Muscle of back (tissue), 11 donors: ENCODE measurements around the gene CPLX1. TPM values are rescaled to one million over a fixed set of nuclear protein-coding genes. Genes with fewer than 3 reads are reported as not detected.

Source experiments
- DNase-seq, 3 donors: peaks; one replicate each; pipeline versions ENCODE4 v3.0.0 to v3.0.0-alpha.2; 2013
- polyA plus RNA-seq, 10 donors: library from polyadenylated mRNA; unstranded; fragments of 120-200 nt; gene quantifications; one replicate each; pipeline ENCODE4 v1.2.1, GENCODE V29; 2013; ENCODE audit not compliant: insufficient read length in 10 of 10

CPLX1 gene
- polyA plus RNA-seq, 10 donors = 0.19 to 0.74 (median 0.29) TPM

DNA sequence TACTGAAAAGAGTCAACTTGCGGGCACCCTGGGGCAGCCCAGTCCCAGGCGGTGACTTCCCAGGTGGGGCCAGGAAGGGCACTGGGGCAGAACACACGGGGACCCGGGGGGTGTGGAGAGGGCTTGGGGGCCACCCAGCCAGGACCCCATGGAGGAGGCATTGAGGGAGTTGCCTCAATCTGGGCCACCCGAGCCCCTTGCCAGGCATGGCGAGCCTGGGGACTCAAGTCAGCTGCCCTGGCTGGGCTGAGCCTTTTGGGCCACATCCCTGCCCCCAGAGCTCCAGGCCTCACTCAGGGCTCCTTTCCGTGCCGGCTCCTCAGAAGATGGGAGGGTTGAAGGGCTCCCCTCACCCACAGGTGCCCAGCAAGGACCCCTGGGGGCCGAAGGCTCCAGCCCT lies 6.6 kb upstream of the CPLX1 start:
- DNase-seq = no peak

GRCh38 chr4:832108-832507 lies 6.2 kb upstream of the CPLX1 start:
- DNase-seq = no peak

- DNase-seq = no peak
Measured at GRCh38 chr4:831483-831805, 5.5 kb upstream of the CPLX1 start.

GRCh38 chr4:830601-831482 lies 4.9 kb upstream of the CPLX1 start:
- DNase-seq = no peak

DNA sequence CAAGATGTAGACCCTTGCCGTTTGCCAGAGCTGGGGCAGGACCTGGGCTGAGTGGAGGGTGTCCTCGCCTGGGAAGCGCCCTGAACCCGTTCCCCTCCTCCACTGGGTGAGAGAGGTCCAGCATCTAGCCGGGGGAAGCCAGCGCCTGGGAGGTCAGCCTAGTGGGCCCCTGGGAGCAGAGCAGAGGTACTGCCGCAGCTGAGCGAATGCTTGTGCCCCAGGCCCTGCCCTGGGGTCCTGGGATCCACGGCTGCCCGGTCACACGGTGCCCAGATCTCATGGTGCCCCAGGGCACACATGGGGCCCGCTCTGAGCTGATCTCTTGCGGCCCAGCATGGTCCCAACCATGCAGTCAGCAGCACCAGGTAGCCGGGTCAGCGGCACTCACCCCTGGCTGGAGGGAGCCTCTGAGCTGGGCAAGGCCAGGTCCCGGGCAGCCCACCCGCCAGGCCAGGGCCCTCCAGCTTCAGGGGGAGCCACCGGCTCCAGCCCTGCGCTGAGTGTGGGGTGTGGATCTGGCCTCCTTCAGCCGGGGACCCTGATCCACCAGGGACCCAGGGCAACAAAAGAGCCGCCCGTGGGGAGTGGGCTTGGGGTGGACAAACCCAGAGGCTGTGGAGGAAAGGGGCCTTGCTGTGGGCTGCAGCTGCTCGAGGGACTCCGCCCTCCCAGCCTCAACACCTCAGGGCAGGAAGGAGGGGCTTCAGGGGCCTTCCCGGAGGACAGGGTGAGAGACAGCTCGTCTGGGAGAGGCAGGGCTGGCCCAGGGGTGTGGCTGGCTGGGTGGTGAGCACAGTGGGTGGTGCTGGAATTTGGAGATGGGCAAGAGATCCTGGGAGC lies 4.1 kb upstream of the CPLX1 start:
- no peak for DNase-seq

DNA sequence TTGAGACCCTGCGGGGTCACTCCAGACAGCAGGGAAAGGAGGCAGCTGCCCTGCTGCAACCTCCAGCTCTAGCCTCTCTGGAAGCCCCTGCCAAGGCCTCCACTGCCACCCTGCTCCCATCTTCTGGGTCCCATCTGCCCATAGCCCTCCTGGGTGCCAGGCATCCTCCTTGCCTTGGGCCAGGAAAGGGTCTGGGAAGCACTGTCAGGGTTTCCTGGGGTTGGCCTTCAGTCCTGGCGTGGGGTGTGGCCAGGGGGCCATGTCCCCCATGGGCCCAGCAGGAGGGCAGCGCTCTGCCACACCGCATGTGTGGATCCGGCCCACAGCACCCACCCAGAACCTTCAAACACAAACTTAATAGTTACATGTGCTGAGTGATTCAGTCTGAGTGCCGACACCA lies 3.4 kb upstream of the CPLX1 start:
- DNase-seq = no peak

GRCh38 chr4:828641-829271 lies 2.8 kb upstream of the CPLX1 start:
- DNase-seq = no peak

- DNase-seq = no peak
Measured at GRCh38 chr4:827209-828081, 1.5 kb upstream of the CPLX1 start.

DNA sequence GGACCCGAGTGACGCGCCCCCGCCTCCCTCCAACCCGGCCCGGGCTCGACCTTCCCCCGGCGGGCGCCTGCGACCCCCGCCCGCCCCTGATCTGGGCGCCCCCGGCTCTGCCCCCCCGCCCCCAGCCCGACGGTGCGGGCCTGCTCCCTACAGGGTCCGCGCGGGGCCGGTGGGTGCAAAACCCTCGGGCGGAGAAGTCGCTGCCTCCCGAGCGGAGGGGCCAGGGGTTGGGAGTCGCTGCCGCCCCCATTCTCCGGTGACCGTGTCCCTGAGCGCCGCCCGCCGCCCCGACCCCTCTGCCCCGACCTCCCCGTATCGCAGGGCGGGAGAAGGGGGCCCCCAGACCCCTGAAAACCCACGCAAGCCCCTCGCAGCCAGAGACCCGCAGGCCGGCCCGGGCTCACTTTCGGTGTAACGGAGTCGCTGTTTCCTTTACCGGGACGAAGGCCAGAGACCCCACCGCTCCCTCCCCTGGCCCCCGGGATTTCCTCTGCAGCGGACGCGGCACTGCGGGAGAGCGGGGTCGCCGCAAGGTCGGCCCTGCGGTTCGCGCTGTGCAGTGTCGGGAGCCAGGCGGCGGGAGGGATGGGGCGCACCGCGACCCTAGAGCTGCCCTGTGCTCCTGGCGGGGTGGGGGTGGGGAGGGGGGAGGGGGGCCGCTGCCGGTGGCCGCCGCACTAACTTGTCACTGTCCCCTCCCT lies 729 bp upstream of the CPLX1 start:
- no peak for DNase-seq

DNA sequence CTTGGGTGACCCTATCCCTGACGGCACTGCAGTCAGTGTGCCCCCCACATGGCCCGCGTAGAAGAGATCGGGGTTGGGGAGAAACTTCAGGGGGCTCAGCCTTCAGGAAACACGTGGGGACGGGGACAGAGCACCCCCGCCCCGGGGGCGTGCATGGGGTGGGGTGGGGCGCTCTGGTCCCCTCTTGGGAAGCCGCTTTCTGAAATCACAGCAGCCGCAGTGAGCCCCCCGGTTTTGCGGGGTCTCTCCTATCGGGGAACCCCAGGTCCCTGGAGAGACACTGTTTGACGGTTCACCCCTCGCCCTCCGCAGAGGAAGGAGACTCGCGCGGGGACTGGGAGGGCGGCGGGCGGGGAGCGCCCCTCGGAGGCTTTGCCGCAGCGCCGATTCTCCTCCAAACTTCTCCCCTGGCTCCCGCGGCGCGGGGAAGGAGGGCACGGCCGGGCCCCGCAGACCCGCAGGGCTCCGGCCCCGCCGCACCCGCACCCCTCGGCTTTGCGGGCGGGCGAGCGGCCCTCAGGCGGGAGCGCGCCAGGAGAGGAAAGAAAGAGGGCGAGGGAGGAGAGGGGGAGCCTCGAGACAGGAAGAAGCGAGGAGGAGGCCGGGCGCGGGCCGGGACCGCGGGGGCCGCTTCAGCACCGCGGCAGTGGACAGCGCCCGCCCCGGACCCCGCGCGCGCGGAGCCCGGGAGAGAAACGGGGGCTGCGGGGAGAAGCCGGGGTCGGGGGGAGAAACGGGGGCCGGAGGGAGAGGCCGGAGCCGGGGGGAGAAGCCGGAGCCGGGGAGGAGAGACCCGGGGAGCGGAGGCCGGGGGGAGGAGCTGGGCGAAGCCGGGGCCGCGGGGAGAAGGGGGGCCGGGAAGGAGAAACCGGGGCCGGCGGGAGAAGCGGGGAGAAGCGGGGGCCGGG lies 612 bp downstream of the CPLX1 start:
- peak; percentile 15 to 62 (median 40) for DNase-seq

DNA sequence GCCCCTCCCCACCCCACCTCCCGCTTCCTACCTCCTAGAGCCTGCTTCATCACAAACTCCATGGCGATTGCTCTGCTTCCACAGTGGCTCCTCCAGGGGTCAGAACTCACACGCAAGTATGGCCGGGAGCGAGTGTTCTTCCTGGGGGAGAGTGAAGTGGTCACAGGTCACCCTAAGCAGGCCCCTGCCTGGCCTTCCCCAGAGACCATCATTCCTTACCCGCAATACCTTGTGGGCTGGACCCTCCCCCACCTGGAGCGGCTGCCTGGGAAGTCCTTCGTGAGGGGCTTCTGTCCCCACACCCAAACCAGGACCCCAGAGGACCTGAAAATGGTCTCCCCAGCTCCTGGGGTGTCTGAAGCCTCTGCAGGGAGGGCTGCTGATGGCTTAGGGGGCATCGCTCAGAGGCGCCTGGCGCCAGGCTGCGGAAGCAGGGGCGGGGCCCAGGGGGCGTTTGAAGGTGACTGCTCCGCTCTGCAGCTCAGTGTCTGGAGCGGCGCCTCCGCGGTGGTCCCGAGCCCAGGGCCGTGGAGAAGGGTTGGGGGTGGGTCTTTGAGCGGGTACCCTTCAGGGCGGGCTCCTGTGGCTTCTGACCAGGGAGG lies 1.4 kb downstream of the CPLX1 start:
- no peak for DNase-seq

DNA sequence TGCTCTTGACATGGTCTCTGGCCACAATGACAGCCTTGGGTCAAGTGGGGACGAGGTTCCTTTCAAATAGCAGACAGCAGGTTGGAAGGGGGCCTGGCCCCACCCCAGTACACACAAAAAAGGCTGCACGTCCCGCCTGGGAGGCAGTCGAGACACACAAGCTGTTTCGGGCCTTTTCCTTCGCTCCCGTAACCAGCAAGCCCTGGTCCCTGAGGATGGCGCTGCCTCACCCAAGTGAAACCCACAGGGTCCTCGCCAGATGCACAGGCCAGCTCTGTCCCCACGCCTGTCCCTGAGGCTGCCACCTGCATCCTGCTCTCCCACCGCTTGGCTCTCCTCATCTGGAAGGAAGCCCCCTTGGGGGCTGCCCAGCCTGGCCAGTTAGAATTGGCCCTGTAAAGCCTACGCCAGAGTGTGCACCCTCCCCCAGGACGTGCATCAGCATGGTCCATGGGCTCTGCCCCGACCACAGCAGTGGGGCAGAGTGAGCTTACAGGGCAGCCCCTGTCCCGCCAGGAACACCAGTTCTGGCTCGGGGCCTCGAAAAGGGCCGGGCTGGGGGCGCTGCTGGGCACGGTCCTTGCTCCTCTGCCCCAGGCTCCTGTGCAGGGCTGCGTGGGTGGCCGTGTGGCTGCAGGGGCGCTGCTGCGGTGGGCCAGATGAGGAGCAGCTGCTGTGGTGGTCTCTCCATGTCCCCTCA lies 2.0 kb downstream of the CPLX1 start:
- DNase-seq = no peak

DNA sequence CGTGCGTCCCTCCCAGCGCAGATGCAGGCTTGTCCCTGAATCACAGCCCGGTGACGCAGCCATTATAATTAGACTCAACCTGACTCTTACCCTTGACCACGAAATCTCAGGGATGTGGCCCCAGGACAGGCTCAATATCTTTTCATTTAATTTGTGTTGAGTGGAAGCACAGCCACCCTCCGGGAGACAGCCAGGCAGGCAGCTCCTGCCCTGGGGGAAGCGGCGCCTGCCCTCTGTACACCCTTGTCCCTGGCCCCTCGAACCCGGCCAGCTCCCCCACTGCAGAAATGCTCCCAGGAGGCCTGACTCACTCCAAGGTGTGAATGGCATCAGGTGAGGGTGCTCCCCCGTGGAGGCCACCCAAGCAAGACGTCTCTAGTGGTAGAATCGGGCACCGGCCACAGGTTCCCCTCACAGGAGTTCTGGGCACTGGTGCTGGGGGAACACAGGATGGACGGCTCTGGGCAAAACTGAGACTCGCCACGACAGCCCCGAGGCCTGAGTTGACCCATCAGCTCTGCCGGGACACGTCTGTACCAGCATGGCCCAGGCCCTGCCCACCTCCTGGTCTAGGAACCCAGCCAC lies 2.7 kb downstream of the CPLX1 start:
- DNase-seq = no peak

DNA sequence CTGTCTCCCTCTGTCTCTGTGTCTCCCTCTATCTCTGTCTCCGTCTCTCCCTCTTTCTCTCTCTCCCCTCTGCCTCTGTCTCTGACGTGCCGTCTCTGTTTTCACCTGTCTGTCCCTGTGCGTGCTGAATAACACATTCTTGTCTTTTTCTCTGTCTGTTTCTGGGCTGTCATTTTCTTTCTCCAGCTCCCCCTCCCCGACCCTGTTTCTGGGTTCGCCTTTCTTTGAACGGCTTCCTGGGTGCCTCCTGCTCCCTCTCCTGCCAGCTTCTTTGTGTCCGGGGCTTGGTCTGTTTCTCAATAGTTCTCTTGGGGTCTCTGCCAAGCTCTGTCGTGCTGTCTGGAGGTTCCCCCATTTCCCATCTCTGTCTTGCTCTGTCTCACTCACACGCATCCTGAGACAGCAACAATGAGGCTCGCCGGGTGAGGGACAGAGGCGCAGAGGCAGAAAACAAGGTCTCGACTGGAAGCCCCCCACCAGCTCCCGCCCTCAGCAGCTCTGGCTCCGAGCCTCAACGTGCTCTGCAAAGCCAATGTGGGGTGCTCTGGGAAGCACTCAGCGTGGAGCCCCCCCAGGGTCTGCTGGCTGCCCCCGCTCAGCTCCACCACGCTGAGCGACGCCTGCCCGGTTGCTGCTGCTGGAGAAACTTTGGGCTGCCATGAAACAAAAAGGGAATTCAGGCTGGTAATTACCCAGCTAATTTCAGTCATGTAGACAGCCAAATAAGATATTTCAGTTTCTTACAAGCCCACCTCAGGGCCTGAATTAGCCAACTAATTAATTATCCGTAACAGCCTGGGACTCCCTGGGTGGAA lies 3.4 kb downstream of the CPLX1 start:
- DNase-seq = no peak

GRCh38 chr4:821631-822030 lies 4.3 kb downstream of the CPLX1 start:
- DNase-seq = no peak

DNA sequence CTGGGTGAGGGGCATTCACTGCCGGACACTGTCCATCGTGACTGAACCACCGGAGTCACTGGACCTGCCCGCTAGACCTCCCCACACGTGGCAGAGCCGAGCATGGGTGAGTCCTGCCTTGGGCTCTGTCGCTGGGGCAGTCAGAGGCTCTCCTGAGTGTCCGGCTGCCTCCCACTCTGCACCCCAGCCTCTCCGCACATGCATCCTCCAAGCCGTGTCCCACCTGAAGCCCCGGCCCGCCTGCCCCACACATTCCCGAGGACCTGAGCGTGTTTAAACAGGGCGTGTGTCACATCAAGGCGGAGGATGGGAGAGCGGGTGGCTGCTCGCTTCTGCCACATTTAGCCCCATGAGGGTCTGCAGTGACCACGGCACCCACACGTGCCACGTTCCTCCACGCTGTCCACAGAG lies 4.7 kb downstream of the CPLX1 start:
- DNase-seq = no peak
